Parathyroid adenoma (tissue), 2 donors: ENCODE results near the gene AP1S1.

Source experiments
- H2AFZ ChIP-seq: fragments of 300-600 bp; sonication (generic); one replicate; pipeline ENCODE4 v1.7.0; 2017; ENCODE audit warnings: antibody characterized with exemption, mild to moderate bottlenecking
- H3K27ac ChIP-seq: fragments of 300-600 bp; sonication (generic); one replicate; pipeline ENCODE4 v1.7.0; 2017
- H3K27me3 ChIP-seq: fragments of 300-600 bp; sonication (generic); one replicate; pipeline ENCODE4 v1.7.0; 2017; ENCODE audit warnings: low read length; ENCODE audit not compliant: control insufficient read depth, insufficient read depth
- H3K36me3 ChIP-seq: fragments of 300-600 bp; sonication (generic); one replicate; pipeline ENCODE4 v1.7.0; 2017; ENCODE audit warnings: low read length; ENCODE audit not compliant: control insufficient read depth, insufficient read depth
- H3K4me1 ChIP-seq: fragments of 300-600 bp; sonication (generic); one replicate; pipeline ENCODE4 v1.7.0; 2017; ENCODE audit warnings: control low read depth
- H3K4me2 ChIP-seq: fragments of 300-600 bp; sonication (generic); one replicate; pipeline ENCODE4 v1.7.0; 2017; ENCODE audit warnings: low read length
- H3K4me3 ChIP-seq: fragments of 300-600 bp; sonication (generic); one replicate; pipeline ENCODE4 v1.7.0; 2017; ENCODE audit warnings: low read depth, low read length
- H3K79me2 ChIP-seq: fragments of 300-600 bp; sonication (generic); one replicate; pipeline ENCODE4 v1.7.0; 2017; ENCODE audit warnings: control low read depth
- H3K9ac ChIP-seq: fragments of 300-600 bp; sonication (generic); one replicate; pipeline ENCODE4 v1.7.0; 2017; ENCODE audit warnings: mild to moderate bottlenecking
- H3K9me3 ChIP-seq: fragments of 300-600 bp; sonication (generic); one replicate; pipeline ENCODE4 v1.7.0; 2017; ENCODE audit warnings: low read length; ENCODE audit not compliant: control insufficient read depth
- CTCF ChIP-seq: fragments of 300-600 bp; sonication (generic); IDR thresholded peaks from one replicate; pipeline ENCODE4 v1.7.0; 2017; ENCODE audit warnings: antibody characterized with exemption, mild to moderate bottlenecking
- donor health status: primary hyperparathyroidism.

Gene AP1S1

GRCh38 chr7:101164071-101164840 lies 10.0 kb downstream of the AP1S1 start:
- Histone ChIP-seq H3K4me3 (no peak overlapping the region), H3K36me3 (no peaks in the 10 kb centered on the region), H3K27ac (no peak overlapping the region), H3K4me2 (no peak overlapping the region), H3K4me1 (peaks cover 11% of the 10 kb centered on the region), H3K79me2 (no peaks in the 10 kb centered on the region), H3K27me3 (no peaks in the 10 kb centered on the region), H3K9me3 (no peaks in the 10 kb centered on the region), H3K9ac (no peak overlapping the region), H2AFZ (peak overlapping the region; percentile 76)
- TF ChIP-seq CTCF = no peak

- Histone ChIP-seq H3K27ac (no peak within 1 kb of the TSS), H3K27me3 (no peaks in the 10 kb centered on the region), H3K9ac (no peak within 1 kb of the TSS), H3K4me3 (no peak within 1 kb of the TSS), H2AFZ (peak within 1 kb of the TSS; percentile 56), H3K4me2 (no peak within 1 kb of the TSS), H3K36me3 (no peaks in the 10 kb centered on the region), H3K4me1 (peaks cover 15% of the 10 kb centered on the region), H3K9me3 (no peaks in the 10 kb centered on the region), H3K79me2 (no peaks in the 10 kb centered on the region)
- TF ChIP-seq CTCF = no peak
Measured at GRCh38 chr7:101165075-101165957, 11.0 kb downstream of the AP1S1 start, which contains the start of gene VGF. Gene VGF (minus strand): TSS chr7:101165569. CDS start chr7:101164843, 726 bp downstream.

- Histone ChIP-seq H3K27ac (no peak overlapping the region), H3K36me3 (no peaks in the 10 kb centered on the region), H3K4me3 (no peak overlapping the region), H3K9me3 (no peaks in the 10 kb centered on the region), H3K27me3 (peaks cover 6% of the 10 kb centered on the region), H3K4me2 (no peak overlapping the region), H3K9ac (no peak overlapping the region), H3K4me1 (peaks cover 15% of the 10 kb centered on the region), H2AFZ (no peak overlapping the region), H3K79me2 (no peaks in the 10 kb centered on the region)
- no peak for TF ChIP-seq CTCF
Measured at GRCh38 chr7:101165958-101166647, 11.8 kb downstream of the AP1S1 start.

- TF ChIP-seq CTCF = no peak
- no peaks in the 10 kb centered on the region for H3K36me3 ChIP-seq
- peaks cover 15% of the 10 kb centered on the region for H3K4me1 ChIP-seq
- H2AFZ ChIP-seq = no peak overlapping the region
- no peaks in the 10 kb centered on the region for H3K79me2 ChIP-seq
- no peak overlapping the region for H3K4me3 ChIP-seq
- no peaks in the 10 kb centered on the region for H3K9me3 ChIP-seq
- H3K4me2 ChIP-seq = no peak overlapping the region
- no peak overlapping the region for H3K9ac ChIP-seq
- H3K27me3 ChIP-seq = peaks cover 10% of the 10 kb centered on the region
- H3K27ac ChIP-seq = no peak overlapping the region
Measured at GRCh38 chr7:101166648-101166908, 12.3 kb downstream of the AP1S1 start.
